RWPE2 (cell line): ENCODE results near the gene POGLUT2.

Experiments used
- ATAC-seq: fragments of 200-7000 bp; cut with Tn5 transposase; 3 replicates; pipeline ENCODE4 v1.9.1; 2021; ENCODE audit warnings: low read depth
- DNase-seq: peaks from one replicate; pipeline ENCODE4 v3.0.0-alpha.2; 2020; ENCODE audit warnings: low spot score
- H3K27ac ChIP-seq: fragments of 450-650 bp; 2 replicates; pipeline ENCODE4 v1.5.1; 2017; ENCODE audit warnings: mild to moderate bottlenecking; ENCODE audit not compliant: poor library complexity, severe bottlenecking
- H3K27me3 ChIP-seq: fragments of 250-450 bp; sonication (Bioruptor Pico); 2 replicates; pipeline ENCODE4 v1.5.1; 2021; ENCODE audit warnings: mild to moderate bottlenecking, moderate library complexity; ENCODE audit not compliant: insufficient read depth, poor library complexity, severe bottlenecking
- H3K36me3 ChIP-seq: fragments of 250-450 bp; sonication (Bioruptor Pico); 2 replicates; pipeline ENCODE4 v1.5.1; 2020; ENCODE audit warnings: low read depth, mild to moderate bottlenecking, moderate library complexity
- H3K4me1 ChIP-seq: fragments of 250-450 bp; sonication (Bioruptor Pico); 2 replicates; pipeline ENCODE4 v1.5.1; 2021; ENCODE audit warnings: mild to moderate bottlenecking, moderate library complexity; ENCODE audit not compliant: insufficient read depth, poor library complexity, severe bottlenecking
- H3K4me3 ChIP-seq: fragments of 250-450 bp; sonication (Bioruptor Pico); 2 replicates; pipeline ENCODE4 v1.5.1; 2021; ENCODE audit warnings: mild to moderate bottlenecking, moderate library complexity; ENCODE audit not compliant: severe bottlenecking
- H3K9me3 ChIP-seq: fragments of 250-450 bp; sonication (Bioruptor Pico); 2 replicates; pipeline ENCODE4 v1.5.1; 2021; ENCODE audit warnings: mild to moderate bottlenecking, moderate library complexity; ENCODE audit not compliant: severe bottlenecking
- CTCF ChIP-seq: fragments of 450-650 bp; IDR thresholded peaks from one replicate; pipeline ENCODE4 v1.5.1; 2017; ENCODE audit warnings: mild to moderate bottlenecking, moderate library complexity; ENCODE audit not compliant: poor library complexity, severe bottlenecking

POGLUT2 gene

GRCh38 chr13:102770435-102770834, 28.3 kb downstream of the POGLUT2 start:
- H3K36me3 ChIP-seq: peaks cover 31% of the 10 kb centered on the region
- no peaks in the 10 kb centered on the region for H3K27me3 ChIP-seq
- no peak for ATAC-seq
- TF ChIP-seq CTCF: no peak
- no peak overlapping the region for H3K27ac ChIP-seq
- no peaks in the 10 kb centered on the region for H3K9me3 ChIP-seq
- H3K4me3 ChIP-seq: no peak overlapping the region
- peaks cover 14% of the 10 kb centered on the region for H3K4me1 ChIP-seq
- no peak for DNase-seq

- H3K27me3 ChIP-seq: no peaks in the 10 kb centered on the region
- DNase-seq: no peak
- ATAC-seq: no peak
- no peaks in the 10 kb centered on the region for H3K9me3 ChIP-seq
- H3K27ac ChIP-seq: no peak overlapping the region
- H3K4me3 ChIP-seq: no peak overlapping the region
- peaks cover 14% of the 10 kb centered on the region for H3K4me1 ChIP-seq
- TF ChIP-seq CTCF: no peak
- H3K36me3 ChIP-seq: peaks cover 31% of the 10 kb centered on the region
These were observed 29.1 kb downstream of the POGLUT2 start for GRCh38 chr13:102769679-102770078.

GRCh38 chr13:102768909-102769308, 29.9 kb downstream of the POGLUT2 start:
- peaks cover 8% of the 10 kb centered on the region for H3K4me1 ChIP-seq
- H3K36me3 ChIP-seq: peaks cover 31% of the 10 kb centered on the region
- H3K4me3 ChIP-seq: no peak overlapping the region
- no peaks in the 10 kb centered on the region for H3K27me3 ChIP-seq
- no peak for ATAC-seq
- H3K27ac ChIP-seq: no peak overlapping the region
- DNase-seq: no peak
- no peak for TF ChIP-seq CTCF
- H3K9me3 ChIP-seq: no peaks in the 10 kb centered on the region

GRCh38 chr13:102763741-102764140, 35.0 kb downstream of the POGLUT2 start:
- DNase-seq (no peak), ATAC-seq (no peak)
- Histone ChIP-seq H3K36me3 (peaks cover 24% of the 10 kb centered on the region), H3K27me3 (no peaks in the 10 kb centered on the region), H3K9me3 (no peaks in the 10 kb centered on the region), H3K27ac (no peak overlapping the region), H3K4me1 (no peaks in the 10 kb centered on the region), H3K4me3 (no peak overlapping the region)
- TF ChIP-seq CTCF: no peak

- no peak for DNase-seq
These were observed 37.7 kb downstream of the POGLUT2 start for GRCh38 chr13:102761071-102761470.

More at GRCh38 chr13:102761071-102761470, 37.7 kb downstream of the POGLUT2 start:
- TF ChIP-seq CTCF: no peak
- Histone ChIP-seq H3K4me1 (no peaks in the 10 kb centered on the region), H3K4me3 (no peak overlapping the region), H3K27ac (no peak overlapping the region), H3K36me3 (peaks cover 3% of the 10 kb centered on the region), H3K9me3 (no peaks in the 10 kb centered on the region), H3K27me3 (no peaks in the 10 kb centered on the region)
- no peak for ATAC-seq
